GM23248 (cell line): Measurements from ENCODE around the gene TAS1R3. TPM values are rescaled to one million over a fixed set of nuclear protein-coding genes. Genes with fewer than 3 reads are reported as not detected.

Experiments
- DNase-seq: peaks from one replicate; pipeline ENCODE4 v3.0.0-alpha.2; 2015
- H2AFZ ChIP-seq: fragments of 200-600 bp; sonication (generic); 2 replicates; pipeline ENCODE4 v1.6.1; 2016; ENCODE audit warnings: antibody characterized with exemption
- H3F3A ChIP-seq: fragments of 200-600 bp; sonication (generic); 2 replicates; pipeline ENCODE4 v1.6.1; 2016; ENCODE audit warnings: mild to moderate bottlenecking, antibody characterized with exemption, mixed run types; ENCODE audit not compliant: insufficient read depth
- H3K27ac ChIP-seq: fragments of 200-600 bp; sonication (generic); 2 replicates; pipeline ENCODE4 v1.5.1; 2016; ENCODE audit warnings: mild to moderate bottlenecking
- H3K27me3 ChIP-seq: fragments of 200-600 bp; sonication (generic); replicated peaks from 2 replicates; pipeline ENCODE4 v1.6.1; 2016; ENCODE audit warnings: mild to moderate bottlenecking; ENCODE audit not compliant: insufficient read depth
- H3K36me3 ChIP-seq: fragments of 200-600 bp; sonication (generic); 2 replicates; pipeline ENCODE4 v1.6.1; 2016; ENCODE audit warnings: low read depth, mild to moderate bottlenecking
- H3K4me1 ChIP-seq: fragments of 200-600 bp; sonication (generic); 2 replicates; pipeline ENCODE4 v1.6.1; 2016; ENCODE audit warnings: mild to moderate bottlenecking; ENCODE audit not compliant: insufficient read depth
- H3K4me2 ChIP-seq: fragments of 200-600 bp; sonication (generic); one replicate; pipeline ENCODE4 v1.6.1; 2016; ENCODE audit warnings: mild to moderate bottlenecking; ENCODE audit not compliant: unreplicated experiment
- H3K4me3 ChIP-seq: fragments of 200-600 bp; sonication (generic); 2 replicates; pipeline ENCODE4 v1.5.1; 2016; ENCODE audit warnings: mild to moderate bottlenecking
- H3K79me2 ChIP-seq: fragments of 200-600 bp; sonication (generic); 2 replicates; pipeline ENCODE4 v1.6.1; 2016; ENCODE audit warnings: mild to moderate bottlenecking; ENCODE audit not compliant: insufficient read depth
- H3K9ac ChIP-seq: fragments of 200-600 bp; sonication (generic); 2 replicates; pipeline ENCODE4 v1.6.1; 2016; ENCODE audit warnings: mild to moderate bottlenecking
- H3K9me2 ChIP-seq: fragments of 200-600 bp; sonication (generic); 2 replicates; pipeline ENCODE4 v1.6.1; 2016; ENCODE audit warnings: mixed run types, mild to moderate bottlenecking, moderate library complexity; ENCODE audit not compliant: insufficient read depth
- H3K9me3 ChIP-seq: fragments of 200-600 bp; sonication (generic); one replicate; pipeline ENCODE4 v1.6.1; 2017; ENCODE audit warnings: low read depth
- H4K20me1 ChIP-seq: fragments of 200-600 bp; sonication (generic); 2 replicates; pipeline ENCODE4 v1.6.0; 2016; ENCODE audit not compliant: insufficient read depth
- EZH2 ChIP-seq: fragments of 200-600 bp; sonication (generic); IDR thresholded peaks from 2 replicates; pipeline ENCODE4 v1.6.1; 2018; ENCODE audit warnings: antibody characterized with exemption, mild to moderate bottlenecking; ENCODE audit not compliant: insufficient read depth, poor library complexity, severe bottlenecking
- EZH2phosphoT487 ChIP-seq: fragments of 200-600 bp; sonication (generic); IDR thresholded peaks from 2 replicates; pipeline ENCODE4 v1.6.1; 2018; ENCODE audit warnings: antibody characterized with exemption, moderate library complexity, mild to moderate bottlenecking, low read depth; ENCODE audit not compliant: insufficient read depth
- WGBS, 2 experiments: methylation state at CpG; one replicate each; pipeline ENCODE4 v1.1.6; 2015 to 2017; ENCODE audit warnings: low lambda C conversion rate in 2 of 2, low coverage in 1 of 2; ENCODE audit errors: missing lambda C conversion rate in 2 of 2; 5-methylcytosine and 5-hydroxymethylcytosine counted together
- in situ Hi-C: fragments of 300-500 bp; cut with MboI; formaldehyde crosslinking; loops from 2 replicates; pipeline ENCODE4 v1.15.0; 2020
- polyA plus RNA-seq: library from polyadenylated mRNA; unstranded; fragments of >200 nt; fragmentation: Nextera tagmentation; extraction: Ambion mirVana; gene quantifications from 2 replicates; pipeline ENCODE4 v1.2.1, GENCODE V29; 2016
- total RNA-seq: library from RNA; depleted of rRNA; stranded (reverse); fragments of >200 nt; shearing (Covaris generic); gene quantifications from 2 replicates; pipeline ENCODE4 v1.2.3, GENCODE V29; 2014

Gene TAS1R3
- total and polyA plus RNA-seq, 2 experiments from 2014 or later: 0.54 TPM; not detected in 1

GRCh38 chr1:1361982-1362423 lies 30.9 kb downstream of the TAS1R3 start:
- no peak for TF ChIP-seq EZH2phosphoT487
- TF ChIP-seq EZH2: no peak
- Histone ChIP-seq H3K9me3 (no peaks in the 10 kb centered on the region), H3K36me3 (no peaks in the 10 kb centered on the region), H4K20me1 (no peaks in the 10 kb centered on the region), H3K27ac (peak overlapping the region; percentile 99), H3K79me2 (peaks cover 23% of the 10 kb centered on the region), H3K27me3 (no peaks in the 10 kb centered on the region), H3K9ac (peak overlapping the region; percentile 82), H3F3A (peaks cover 32% of the 10 kb centered on the region), H2AFZ (peak overlapping the region; percentile 83), H3K4me3 (peak overlapping the region; percentile 56), H3K4me2 (peak overlapping the region; percentile 82), H3K9me2 (no peaks in the 10 kb centered on the region), H3K4me1 (peaks cover 36% of the 10 kb centered on the region)
- DNase-seq: peak; percentile 95
- in situ Hi-C loops: no loop called here
- 9% methylated on average over 13 of the region's 13 CpGs for WGBS, 2 experiments

GRCh38 chr1:1364266-1364665 lies 33.2 kb downstream of the TAS1R3 start:
- no peaks in the 10 kb centered on the region for H3K36me3 ChIP-seq
- TF ChIP-seq EZH2 (no peak), EZH2phosphoT487 (no peak)
- no peak overlapping the region for H3K4me2 ChIP-seq
- no peaks in the 10 kb centered on the region for H3K27me3 ChIP-seq
- H3K9me3 ChIP-seq: no peaks in the 10 kb centered on the region
- no peak overlapping the region for H3K27ac ChIP-seq
- H2AFZ ChIP-seq: no peak overlapping the region
- H3K4me3 ChIP-seq: no peak overlapping the region
- no peak for DNase-seq
- no peaks in the 10 kb centered on the region for H4K20me1 ChIP-seq
- peaks cover 23% of the 10 kb centered on the region for H3F3A ChIP-seq
- WGBS, 2 experiments: 75 to 78% methylated on average over 14 of the region's 14 CpGs
- peaks cover 10% of the 10 kb centered on the region for H3K79me2 ChIP-seq
- in situ Hi-C loops: no loop called here
- peaks cover 28% of the 10 kb centered on the region for H3K4me1 ChIP-seq
- no peak overlapping the region for H3K9ac ChIP-seq
- H3K9me2 ChIP-seq: no peaks in the 10 kb centered on the region

DNA sequence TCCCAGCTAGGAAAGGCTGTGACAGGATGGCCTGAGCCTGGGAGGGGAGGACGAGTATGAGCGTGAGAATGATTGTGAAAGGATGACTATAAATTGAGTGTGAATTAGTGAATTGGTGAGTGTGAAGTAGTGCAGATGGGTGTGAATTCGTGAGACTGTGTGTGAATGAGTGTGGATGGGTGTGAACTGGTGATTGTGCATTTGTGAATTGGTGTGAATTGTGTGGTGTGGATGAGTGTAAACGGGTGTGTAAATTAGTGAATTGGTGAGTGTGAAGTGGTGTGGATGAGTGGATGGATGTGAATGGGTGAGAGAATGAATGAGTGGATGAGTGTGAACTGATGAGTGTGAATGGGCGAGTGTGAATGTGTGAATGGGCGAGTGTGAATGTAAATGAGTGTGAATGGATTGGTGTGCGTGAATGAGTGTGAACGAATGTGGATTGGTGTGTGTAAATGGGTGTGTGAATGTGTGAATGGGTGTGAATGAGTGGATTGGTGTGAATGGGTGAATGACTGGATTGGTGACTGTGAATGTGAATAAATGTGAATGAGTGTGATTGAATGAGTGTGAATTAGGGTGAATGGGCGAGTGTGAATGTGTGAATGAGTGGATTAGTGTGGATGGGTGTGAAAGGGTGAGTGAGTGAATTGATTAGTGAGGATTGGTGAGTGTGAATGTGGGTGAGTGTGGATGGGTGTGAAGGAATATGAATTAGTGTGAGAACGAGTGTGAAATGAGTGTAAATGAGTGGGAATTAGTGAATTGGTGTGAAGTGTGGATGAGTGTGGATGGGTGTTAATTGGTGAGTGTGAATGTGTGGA lies 35.0 kb downstream of the TAS1R3 start:
- no peak for DNase-seq
- Histone ChIP-seq H4K20me1 (no peaks in the 10 kb centered on the region), H3K4me3 (no peak overlapping the region), H3K27ac (no peak overlapping the region), H3K36me3 (no peaks in the 10 kb centered on the region), H3K9ac (no peak overlapping the region), H3K27me3 (no peaks in the 10 kb centered on the region), H3K4me1 (peaks cover 14% of the 10 kb centered on the region), H3K79me2 (peaks cover 7% of the 10 kb centered on the region), H3K9me2 (no peaks in the 10 kb centered on the region), H3K9me3 (no peaks in the 10 kb centered on the region), H3K4me2 (no peak overlapping the region), H2AFZ (no peak overlapping the region), H3F3A (peaks cover 16% of the 10 kb centered on the region)
- WGBS, 2 experiments: 74 to 75% methylated on average over 10 of the region's 10 CpGs
- in situ Hi-C loops: no loop called here
- TF ChIP-seq EZH2: no peak
- no peak for TF ChIP-seq EZH2phosphoT487

- Histone ChIP-seq H3K27ac (no peak overlapping the region), H3K4me1 (peaks cover 8% of the 10 kb centered on the region), H2AFZ (no peak overlapping the region), H4K20me1 (no peaks in the 10 kb centered on the region), H3K79me2 (peaks cover 6% of the 10 kb centered on the region; the same call in 1 of the 2 replicates), H3K4me3 (no peak overlapping the region), H3K9me3 (no peaks in the 10 kb centered on the region), H3K9me2 (no peaks in the 10 kb centered on the region), H3K36me3 (no peaks in the 10 kb centered on the region), H3F3A (peaks cover 10% of the 10 kb centered on the region), H3K27me3 (no peaks in the 10 kb centered on the region), H3K4me2 (no peak overlapping the region), H3K9ac (no peak overlapping the region)
- no peak for DNase-seq
- TF ChIP-seq EZH2phosphoT487: no peak
- no peak for TF ChIP-seq EZH2
- in situ Hi-C loops: no loop called here
- 93 to 95% methylated on average over 3 of the region's 3 CpGs for WGBS, 2 experiments
These were observed 35.6 kb downstream of the TAS1R3 start for GRCh38 chr1:1366699-1367066.
